Measurements from ENCODE around the gene SS18L1. TPM values are rescaled to one million over a fixed set of nuclear protein-coding genes. Genes with fewer than 3 reads are reported as not detected.

Gene SS18L1
- total RNA-seq, 2 donors from 2014 or later, result 16.5 to 17.9 TPM

- Mint-ChIP-seq H3K27me3 (no peaks in the 10 kb centered on the region), H3K4me3 (no peak overlapping the region), H3K4me1 (peaks cover 12% of the 10 kb centered on the region), H3K9me3 (no peaks in the 10 kb centered on the region), H3K27ac (peak overlapping the region; percentile 23), H3K36me3 (ENCODE audit: low read depth) (peaks cover 89% of the 10 kb centered on the region)
- no peak for ATAC-seq (replicated peaks)
These were observed 15.8 kb upstream of the SS18L1 start for GRCh38 chr20:62127799-62128198.

DNA sequence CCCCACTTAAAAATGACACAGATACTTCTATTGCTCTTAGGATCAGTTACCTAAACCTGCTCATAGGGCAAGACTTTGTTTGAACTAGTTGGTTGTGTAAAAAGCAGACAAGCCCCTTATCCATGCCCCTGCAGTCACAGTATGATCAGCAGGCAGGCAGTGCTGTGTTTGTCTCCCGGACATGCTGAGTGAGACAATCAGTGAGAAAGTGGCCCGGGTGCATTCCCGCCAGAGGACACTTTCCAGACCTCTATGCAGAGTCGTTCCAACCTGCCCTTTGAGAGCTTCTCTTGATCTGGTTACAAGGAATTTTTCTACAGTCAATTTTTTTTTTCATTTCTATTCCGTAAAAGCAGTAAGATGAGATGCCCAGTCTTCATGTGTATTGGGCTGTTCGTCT, 15.1 kb upstream of the SS18L1 start:
- H3K27me3 Mint-ChIP-seq, result no peaks in the 10 kb centered on the region
- no peak for ATAC-seq (replicated peaks)
- no peaks in the 10 kb centered on the region for H3K9me3 Mint-ChIP-seq
- H3K4me1 Mint-ChIP-seq, result peaks cover 12% of the 10 kb centered on the region
- peaks cover 96% of the 10 kb centered on the region for H3K36me3 Mint-ChIP-seq (ENCODE audit: low read depth)
- no peak overlapping the region for H3K4me3 Mint-ChIP-seq
- H3K27ac Mint-ChIP-seq, result peak overlapping the region; percentile 2

DNA sequence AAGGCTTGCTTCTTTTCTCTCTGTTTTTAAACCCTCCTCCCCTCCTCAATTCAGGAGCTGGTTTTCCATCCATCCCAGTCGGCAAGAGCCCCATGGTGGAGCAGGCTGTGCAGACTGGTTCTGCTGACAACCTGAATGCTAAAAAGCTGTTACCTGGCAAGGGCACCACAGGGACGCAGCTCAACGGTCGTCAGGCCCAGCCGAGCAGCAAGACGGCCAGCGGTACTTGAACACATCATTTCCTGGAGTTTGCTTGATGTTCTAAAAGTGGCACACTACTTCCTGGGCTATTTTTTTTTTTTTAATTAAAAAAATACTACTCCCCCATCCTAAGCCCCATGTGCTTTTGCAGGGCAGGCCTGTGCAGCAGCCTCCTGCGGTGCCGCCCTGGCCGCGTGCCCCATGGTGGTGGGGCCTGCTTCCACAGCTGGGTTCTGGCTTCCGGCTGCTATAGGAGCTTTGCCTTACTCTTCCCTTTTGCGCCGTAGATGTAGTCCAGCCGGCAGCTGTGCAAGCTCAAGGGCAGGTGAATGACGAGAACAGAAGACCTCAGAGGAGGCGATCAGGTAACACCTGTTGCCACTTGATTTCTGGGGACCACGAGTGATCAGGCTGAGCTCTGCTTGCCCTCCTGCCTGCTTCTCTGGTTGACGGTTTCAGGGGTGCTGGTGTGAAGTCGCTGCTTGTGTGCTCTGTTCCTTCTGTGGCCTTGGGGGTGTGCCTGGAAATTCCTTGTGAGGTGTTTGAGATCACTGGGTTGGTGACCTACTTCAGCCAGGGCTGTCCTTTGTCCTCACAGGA, 13.6 kb upstream of the SS18L1 start:
- ATAC-seq (replicated peaks), result no peak
- Mint-ChIP-seq H3K27me3 (no peaks in the 10 kb centered on the region), H3K4me3 (no peak overlapping the region), H3K27ac (no peak overlapping the region), H3K9me3 (no peaks in the 10 kb centered on the region), H3K4me1 (peaks cover 6% of the 10 kb centered on the region), H3K36me3 (ENCODE audit: low read depth) (peaks cover 100% of the 10 kb centered on the region)

DNA sequence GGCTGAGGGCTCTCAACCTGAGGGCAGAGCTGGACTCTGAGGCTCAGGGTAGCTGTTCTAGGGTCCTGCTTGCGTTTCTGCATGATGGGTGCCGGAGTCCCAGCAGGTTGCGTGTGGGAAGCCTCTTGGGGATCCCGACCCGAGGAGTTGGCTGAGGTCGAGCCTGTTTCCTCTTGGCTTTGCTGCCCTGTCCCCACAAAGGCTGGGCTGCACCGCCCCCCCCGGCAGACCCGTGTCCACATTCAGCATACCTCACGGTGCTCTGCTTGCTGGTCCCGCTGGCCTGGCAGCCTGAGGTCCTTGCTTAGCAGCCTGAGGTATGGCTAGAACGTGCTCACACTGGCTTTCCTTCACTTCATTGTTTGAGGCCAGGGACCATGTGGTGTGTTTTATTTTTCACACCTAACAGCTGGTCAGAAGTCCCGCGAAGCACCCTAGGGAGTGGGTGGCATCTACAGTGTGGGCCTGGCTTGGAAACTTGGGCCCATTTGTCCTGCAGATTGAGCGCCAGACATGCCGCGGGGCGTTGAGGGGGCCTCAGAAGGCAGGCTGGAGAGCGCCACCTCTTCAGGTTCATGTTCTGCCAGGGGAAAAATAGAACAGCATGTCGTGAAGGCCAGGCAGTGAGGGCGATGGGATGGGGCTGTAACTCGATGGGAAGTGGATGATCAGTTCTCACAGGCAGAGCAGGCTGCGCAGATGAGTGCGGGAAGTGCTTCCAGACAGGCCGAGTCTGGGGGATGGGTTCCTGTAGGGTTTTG, 11.8 kb upstream of the SS18L1 start:
- Mint-ChIP-seq H3K9me3 (no peaks in the 10 kb centered on the region), H3K4me1 (peaks cover 6% of the 10 kb centered on the region), H3K4me3 (peak overlapping the region; percentile 13), H3K36me3 (ENCODE audit: low read depth) (peaks cover 100% of the 10 kb centered on the region), H3K27ac (peak overlapping the region; percentile 29), H3K27me3 (no peaks in the 10 kb centered on the region)
- no peak for ATAC-seq (replicated peaks)

DNA sequence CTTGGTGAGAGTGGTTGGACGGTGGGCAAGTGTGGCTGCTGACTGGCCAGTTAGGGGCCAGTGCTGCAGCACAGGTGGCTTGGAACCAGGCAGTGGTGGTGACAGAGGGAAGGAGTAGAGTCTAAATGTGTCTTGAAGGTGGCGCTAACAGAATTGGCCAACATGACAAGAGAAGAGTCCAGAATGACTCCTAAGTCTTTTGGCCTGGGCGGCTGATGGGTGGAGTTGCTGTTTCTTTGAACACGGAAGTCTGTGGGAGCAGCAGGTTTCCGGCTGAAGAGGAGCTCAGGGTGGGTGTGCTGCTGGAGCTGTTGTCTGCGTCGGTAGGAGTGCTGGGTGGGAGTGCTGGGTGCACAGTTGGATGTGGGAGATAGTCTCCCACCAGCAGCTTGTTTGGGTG, 11.1 kb upstream of the SS18L1 start:
- no peaks in the 10 kb centered on the region for H3K9me3 Mint-ChIP-seq
- H3K36me3 Mint-ChIP-seq (ENCODE audit: low read depth), result peaks cover 100% of the 10 kb centered on the region
- H3K4me3 Mint-ChIP-seq, result peak overlapping the region; percentile 13
- peak overlapping the region; percentile 29 for H3K27ac Mint-ChIP-seq
- no peak for ATAC-seq (replicated peaks)
- H3K27me3 Mint-ChIP-seq, result no peaks in the 10 kb centered on the region
- H3K4me1 Mint-ChIP-seq, result peaks cover 6% of the 10 kb centered on the region

- no peak overlapping the region for H3K27ac Mint-ChIP-seq
- ATAC-seq (replicated peaks), result no peak
- H3K4me3 Mint-ChIP-seq, result no peak overlapping the region
- H3K9me3 Mint-ChIP-seq, result no peaks in the 10 kb centered on the region
- no peaks in the 10 kb centered on the region for H3K27me3 Mint-ChIP-seq
- H3K4me1 Mint-ChIP-seq, result peaks cover 14% of the 10 kb centered on the region
- peaks cover 100% of the 10 kb centered on the region for H3K36me3 Mint-ChIP-seq (ENCODE audit: low read depth)
These were observed 10.3 kb upstream of the SS18L1 start for GRCh38 chr20:62133051-62133845.

DNA sequence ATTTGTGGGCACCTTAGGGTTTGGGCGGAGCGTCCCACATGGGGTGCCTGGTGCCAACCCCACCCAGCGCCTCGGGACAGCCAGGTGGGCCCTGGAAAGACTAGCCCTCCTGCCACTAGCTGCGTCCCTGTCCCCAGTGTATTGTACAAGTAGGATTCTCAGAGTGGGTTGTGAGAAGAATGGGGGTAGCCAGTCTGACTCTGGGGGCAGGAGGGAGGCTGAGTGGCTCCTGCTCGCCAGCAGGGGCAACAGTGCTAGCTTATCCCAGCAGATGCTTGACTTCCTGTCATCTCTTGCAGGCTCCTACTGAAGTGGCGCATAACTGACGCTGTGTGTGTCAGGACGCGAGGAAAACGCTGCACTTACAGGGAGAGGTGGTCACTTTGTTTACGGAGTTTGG, 9.7 kb upstream of the SS18L1 start:
- no peaks in the 10 kb centered on the region for H3K27me3 Mint-ChIP-seq
- H3K4me3 Mint-ChIP-seq, result no peak overlapping the region
- no peak overlapping the region for H3K27ac Mint-ChIP-seq
- ATAC-seq (replicated peaks), result no peak
- no peaks in the 10 kb centered on the region for H3K9me3 Mint-ChIP-seq
- H3K36me3 Mint-ChIP-seq (ENCODE audit: low read depth), result peaks cover 100% of the 10 kb centered on the region
- H3K4me1 Mint-ChIP-seq, result peaks cover 15% of the 10 kb centered on the region

GRCh38 chr20:62134735-62135231, 8.8 kb upstream of the SS18L1 start:
- Mint-ChIP-seq H3K4me3 (no peak overlapping the region), H3K27me3 (no peaks in the 10 kb centered on the region), H3K27ac (no peak overlapping the region), H3K9me3 (no peaks in the 10 kb centered on the region), H3K36me3 (ENCODE audit: low read depth) (peaks cover 100% of the 10 kb centered on the region), H3K4me1 (peaks cover 15% of the 10 kb centered on the region)
- no peak for ATAC-seq (replicated peaks)

GRCh38 chr20:62135573-62136266, 7.8 kb upstream of the SS18L1 start:
- Mint-ChIP-seq H3K4me3 (no peak overlapping the region), H3K36me3 (ENCODE audit: low read depth) (peaks cover 100% of the 10 kb centered on the region), H3K27me3 (no peaks in the 10 kb centered on the region), H3K4me1 (peaks cover 18% of the 10 kb centered on the region), H3K27ac (no peak overlapping the region), H3K9me3 (no peaks in the 10 kb centered on the region)
- ATAC-seq (replicated peaks), result no peak

DNA sequence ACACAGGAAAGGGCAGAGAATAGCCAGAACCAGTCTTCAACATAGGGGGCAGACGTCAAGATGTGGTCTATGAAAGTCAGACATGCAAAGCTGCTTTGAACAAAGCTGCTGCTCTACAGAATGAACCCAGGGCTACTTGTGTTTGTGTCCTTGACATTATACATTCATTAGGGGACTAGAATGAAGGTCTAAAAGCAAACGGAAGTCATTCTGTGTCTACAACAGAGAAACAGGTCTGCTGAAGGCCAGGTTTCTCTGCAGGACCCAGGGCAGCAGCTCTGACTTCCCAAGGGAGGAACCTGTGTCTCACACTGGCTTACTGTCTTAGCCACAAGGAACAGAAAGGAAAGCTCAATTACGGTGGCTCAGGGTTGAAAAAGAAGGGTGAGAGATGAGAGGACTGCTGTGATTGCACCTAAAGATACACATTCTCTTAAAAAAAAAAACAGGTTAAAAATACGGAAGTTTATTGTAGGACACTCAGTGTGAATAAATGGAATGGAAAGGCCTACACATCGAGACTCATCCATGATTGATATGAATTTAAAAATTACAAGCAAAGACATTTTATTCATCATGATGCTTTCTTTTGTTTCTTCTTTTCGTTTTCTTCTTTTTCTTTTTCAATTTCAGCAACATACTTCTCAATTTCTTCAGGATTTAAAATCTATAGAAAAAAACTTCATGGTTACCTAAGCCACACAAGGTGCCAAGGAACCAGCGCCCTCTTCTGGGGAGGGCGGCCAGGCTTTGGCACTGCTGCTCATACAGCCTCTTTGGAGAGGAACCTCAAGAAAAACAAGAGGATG, 7.1 kb upstream of the SS18L1 start:
- H3K4me1 Mint-ChIP-seq, result peaks cover 24% of the 10 kb centered on the region
- H3K27me3 Mint-ChIP-seq, result no peaks in the 10 kb centered on the region
- H3K4me3 Mint-ChIP-seq, result no peak overlapping the region
- ATAC-seq (replicated peaks), result peak; percentile 64
- no peaks in the 10 kb centered on the region for H3K9me3 Mint-ChIP-seq
- peaks cover 100% of the 10 kb centered on the region for H3K36me3 Mint-ChIP-seq (ENCODE audit: low read depth)
- H3K27ac Mint-ChIP-seq, result peak overlapping the region; percentile 39

GRCh38 chr20:62137092-62137384, 6.5 kb upstream of the SS18L1 start:
- no peaks in the 10 kb centered on the region for H3K9me3 Mint-ChIP-seq
- no peak for ATAC-seq (replicated peaks)
- H3K27me3 Mint-ChIP-seq, result no peaks in the 10 kb centered on the region
- peak overlapping the region; percentile 39 for H3K27ac Mint-ChIP-seq
- H3K4me1 Mint-ChIP-seq, result peaks cover 27% of the 10 kb centered on the region
- no peak overlapping the region for H3K4me3 Mint-ChIP-seq
- H3K36me3 Mint-ChIP-seq (ENCODE audit: low read depth), result peaks cover 100% of the 10 kb centered on the region

GRCh38 chr20:62137478-62138203, 5.9 kb upstream of the SS18L1 start:
- Mint-ChIP-seq H3K27ac (peak overlapping the region; percentile 7), H3K4me1 (peaks cover 24% of the 10 kb centered on the region), H3K9me3 (no peaks in the 10 kb centered on the region), H3K27me3 (no peaks in the 10 kb centered on the region), H3K36me3 (ENCODE audit: low read depth) (peaks cover 98% of the 10 kb centered on the region), H3K4me3 (no peak overlapping the region)
- ATAC-seq (replicated peaks), result no peak

DNA sequence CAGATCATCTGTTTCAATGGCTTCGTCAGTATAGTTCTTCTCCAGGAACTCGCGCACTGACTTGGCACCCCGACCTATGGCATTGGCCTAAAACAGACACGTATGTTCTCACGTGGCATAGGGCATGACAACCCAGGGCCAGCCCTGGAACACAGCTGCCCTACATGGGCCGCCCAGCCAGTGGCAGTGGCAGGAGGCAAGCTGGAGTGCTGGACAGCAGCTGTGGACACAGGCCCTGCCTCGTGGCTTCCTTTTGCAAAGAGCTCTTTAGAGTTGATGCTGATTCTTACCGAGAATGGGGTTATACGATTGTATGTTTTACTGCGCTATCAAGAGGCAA, 5.4 kb upstream of the SS18L1 start:
- Mint-ChIP-seq H3K4me1 (peaks cover 24% of the 10 kb centered on the region), H3K27ac (peak overlapping the region; percentile 7), H3K27me3 (no peaks in the 10 kb centered on the region), H3K36me3 (ENCODE audit: low read depth) (peaks cover 93% of the 10 kb centered on the region), H3K9me3 (no peaks in the 10 kb centered on the region), H3K4me3 (no peak overlapping the region)
- no peak for ATAC-seq (replicated peaks)

Measured in activated T-helper 17 cell treated with anti-CD3 and anti-CD28 coated beads, Interleukin-2, amount 50 U/mL, for 72 hours (primary cell).